ENCODE measurements around the gene CD93. TPM values are rescaled to one million over a fixed set of nuclear protein-coding genes. Genes with fewer than 3 reads are reported as not detected.

The CD93 gene
- polyA plus RNA-seq, 2 of the 4 experiments (the other 2 are of a cell fraction), result not detected

DNA sequence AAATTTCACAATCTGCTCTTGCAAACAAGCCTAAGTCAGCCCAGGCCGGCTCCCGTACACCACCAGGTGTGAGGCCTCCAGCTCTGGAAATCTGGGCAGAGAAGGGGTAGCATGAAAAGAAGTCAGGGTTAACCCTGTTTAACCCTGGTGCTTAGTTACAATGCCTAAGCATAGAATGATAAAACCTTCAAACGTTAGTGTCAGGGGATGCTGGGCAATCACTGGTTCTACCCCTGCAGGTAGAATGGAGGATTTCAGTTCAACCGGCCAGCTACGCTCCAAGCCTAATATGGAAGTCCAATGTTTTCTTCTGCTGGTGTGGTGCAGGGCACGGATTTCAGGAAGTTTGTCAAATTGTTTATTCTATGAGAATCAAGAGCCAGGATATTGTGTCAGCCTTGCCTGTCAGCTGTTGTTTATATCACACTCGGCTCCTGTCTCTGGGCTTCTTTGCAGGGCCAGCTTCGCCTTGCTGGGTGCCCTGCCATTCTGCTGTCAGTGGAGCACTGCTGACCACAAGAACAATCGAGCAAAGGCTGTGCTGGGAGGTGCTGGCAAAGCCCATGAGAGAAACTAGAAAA, 20.2 kb upstream of the CD93 start:
- TF ChIP-seq ESRRA (IDR thresholded peaks at IDR 0.05; ENCODE audit: borderline replicate concordance, low read length) (no peak), MAFK (IDR thresholded peaks at IDR 0.05; ENCODE audit: partially characterized antibody) (no peak), RAD21 (conservative IDR thresholded peaks at IDR 0.05 in 1 of 2, IDR thresholded peaks at IDR 0.05 in 1 of 2) (no peak), EHF (CRISPR knock-in tag; IDR thresholded peaks at IDR 0.05) (no peak), ZSCAN20 (CRISPR knock-in tag; IDR thresholded peaks at IDR 0.05) (no peak), HOXB13 (CRISPR knock-in tag; IDR thresholded peaks at IDR 0.05; ENCODE audit: low read depth) (no peak), EP300 (IDR thresholded peaks at IDR 0.05) (no peak), HEYL (CRISPR knock-in tag; IDR thresholded peaks at IDR 0.05) (no peak), BHLHE40 (IDR thresholded peaks at IDR 0.05; ENCODE audit: low read depth, low read length) (no peak), ZC3H11A (IDR thresholded peaks at IDR 0.05) (no peak), ZFP36 (IDR thresholded peaks at IDR 0.05; ENCODE audit: borderline replicate concordance, partially characterized antibody) (no peak), JUNB (IDR thresholded peaks at IDR 0.05) (no peak), JUN (IDR thresholded peaks at IDR 0.05) (no peak), RNF2 (IDR thresholded peaks at IDR 0.05; ENCODE audit: borderline replicate concordance, low read depth) (no peak), CBX8 (IDR thresholded peaks at IDR 0.05) (no peak), FOSB (CRISPR knock-in tag; IDR thresholded peaks at IDR 0.05) (no peak), NPAS2 (CRISPR knock-in tag; IDR thresholded peaks at IDR 0.05; ENCODE audit: borderline replicate concordance) (no peak), RCOR1 (IDR thresholded peaks at IDR 0.05; ENCODE audit: low read depth, low read length) (no peak)
- TF ChIP-seq, protein P1, sequence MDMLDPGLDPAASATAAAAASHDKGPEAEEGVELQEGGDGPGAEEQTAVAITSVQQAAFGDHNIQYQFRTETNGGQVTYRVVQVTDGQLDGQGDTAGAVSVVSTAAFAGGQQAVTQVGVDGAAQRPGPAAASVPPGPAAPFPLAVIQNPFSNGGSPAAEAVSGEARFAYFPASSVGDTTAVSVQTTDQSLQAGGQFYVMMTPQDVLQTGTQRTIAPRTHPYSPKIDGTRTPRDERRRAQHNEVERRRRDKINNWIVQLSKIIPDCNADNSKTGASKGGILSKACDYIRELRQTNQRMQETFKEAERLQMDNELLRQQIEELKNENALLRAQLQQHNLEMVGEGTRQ (IDR thresholded peaks at IDR 0.05), result no peak
- TF ChIP-seq, protein P2, sequence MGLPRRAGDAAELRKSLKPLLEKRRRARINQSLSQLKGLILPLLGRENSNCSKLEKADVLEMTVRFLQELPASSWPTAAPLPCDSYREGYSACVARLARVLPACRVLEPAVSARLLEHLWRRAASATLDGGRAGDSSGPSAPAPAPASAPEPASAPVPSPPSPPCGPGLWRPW (IDR thresholded peaks at IDR 0.05), result no peak
- CTCF ChIA-PET, result interaction anchor here (0.8 to 1.5 kb wide), 7 partner anchors 10 to 520 kb away, joined by 3 to 5 read pairs (median 3); no protein-coding TSS in a partner anchor
- no peak overlapping the region for H3K4me3 ChIP-seq
- no peaks in the 10 kb centered on the region for H3K9me3 ChIP-seq
- POLR2A ChIA-PET, result no interaction called here
- H3K4me2 ChIP-seq, result no peak overlapping the region
- DNase-seq (ENCODE audit: low read depth in 1 of 2, low spot score in 1 of 2), result no peak
- no peak overlapping the region for H3K27ac ChIP-seq
- no peaks in the 10 kb centered on the region for H3K4me1 ChIP-seq
- FAIRE-seq, result no peak
- WGBS (ENCODE audit: missing lambda C conversion rate), result 68% methylated on average over 9 of the region's 9 CpGs
- ATAC-seq, result peak in 1 of 2 experiments; percentile 59; a peak in 2 of 6 replicates

DNA sequence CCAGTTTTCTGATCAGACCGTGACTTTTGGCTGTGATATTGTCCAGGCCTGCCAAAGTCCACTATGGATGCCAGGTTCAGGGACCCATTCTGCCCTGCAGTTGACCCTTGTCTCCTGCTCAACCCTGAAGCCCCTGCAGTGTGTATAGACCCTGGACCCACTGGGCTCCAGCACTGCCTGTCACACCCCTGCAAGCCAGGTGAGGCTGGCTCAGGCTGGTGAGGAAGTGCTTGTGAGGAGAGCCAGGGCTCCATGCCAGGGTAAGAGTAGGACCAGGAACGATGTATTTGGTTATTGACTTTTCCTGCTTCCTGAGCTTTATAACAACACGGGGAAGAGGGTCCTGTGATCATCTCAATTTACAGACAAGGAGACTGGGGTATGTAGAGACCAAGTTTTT, 19.1 kb upstream of the CD93 start:
- CTCF ChIA-PET, result interaction anchor here (0.5 to 1.2 kb wide), 5 partner anchors 10 to 517 kb away, joined by 3 read pairs; no protein-coding TSS in a partner anchor
- DNase-seq (ENCODE audit: low read depth in 1 of 2, low spot score in 1 of 2) (no peak), ATAC-seq (no peak), FAIRE-seq (no peak)
- no peaks in the 10 kb centered on the region for H3K4me1 ChIP-seq
- 54% methylated on average over 3 of the region's 3 CpGs for WGBS (ENCODE audit: missing lambda C conversion rate)
- no peak overlapping the region for H3K4me2 ChIP-seq
- no peak overlapping the region for H3K27ac ChIP-seq
- no peaks in the 10 kb centered on the region for H3K9me3 ChIP-seq
- TF ChIP-seq EHF (CRISPR knock-in tag; IDR thresholded peaks at IDR 0.05) (no peak), POLR2A (IDR thresholded peaks at IDR 0.05; ENCODE audit: low read length) (no peak), HOXA7 (CRISPR knock-in tag; IDR thresholded peaks at IDR 0.05) (no peak), FOXS1 (CRISPR knock-in tag; IDR thresholded peaks at IDR 0.05) (no peak), SREBF2 (IDR thresholded peaks at IDR 0.05) (no peak), HDAC2 (IDR thresholded peaks at IDR 0.05) (no peak), JUNB (IDR thresholded peaks at IDR 0.05) (no peak), EHMT2 (IDR thresholded peaks at IDR 0.05; ENCODE audit: low read depth) (no peak), POLR2AphosphoS2 (conservative IDR thresholded peaks at IDR 0.05; ENCODE audit: low read length) (no peak), FOSL2 (IDR thresholded peaks at IDR 0.05) (no peak), FOSL2 (CRISPR knock-in tag; IDR thresholded peaks at IDR 0.05) (no peak), CBX8 (IDR thresholded peaks at IDR 0.05) (no peak)
- POLR2A ChIA-PET, result no interaction called here
- no peak overlapping the region for H3K4me3 ChIP-seq
